PFSK-1 (cell line): ENCODE data around the gene ARPP19.

Experiments used
- FOXP2 ChIP-seq: optimal IDR thresholded peaks from 2 replicates; pipeline ENCODE3; 2011; ENCODE audit warnings: borderline replicate concordance, control low read depth, inconsistent platforms; ENCODE audit not compliant: insufficient read depth; ENCODE audit errors: extremely low read length, extremely low read depth
- POLR2AphosphoS5 ChIP-seq: IDR thresholded peaks from 2 replicates; pipeline ENCODE4 v1.6.1; 2012; ENCODE audit warnings: low read depth, mild to moderate bottlenecking, control low read depth, low read length, moderate library complexity
- SIN3A ChIP-seq: IDR thresholded peaks from 2 replicates; pipeline ENCODE4 v1.6.1; 2012; ENCODE audit warnings: mild to moderate bottlenecking, low read length, moderate library complexity, borderline replicate concordance; ENCODE audit not compliant: insufficient read depth
- TAF1 ChIP-seq: IDR thresholded peaks from 2 replicates; pipeline ENCODE4 v1.6.1; 2012; ENCODE audit warnings: low read length, control low read depth, borderline replicate concordance; ENCODE audit not compliant: insufficient read depth
- TF ChIP-seq, protein P1 (sequence below), 2 experiments: IDR thresholded peaks; 2 replicates each; pipeline versions ENCODE4 v1.6.1 to v1.8.0; 2011 to 2012; ENCODE audit warnings: low read depth in 2 of 2, low read length in 2 of 2, control low read depth in 1 of 2, inconsistent platforms in 1 of 2, mild to moderate bottlenecking in 1 of 2, moderate library complexity in 1 of 2; ENCODE audit not compliant: insufficient read depth in 1 of 2

Gene ARPP19

DNA sequence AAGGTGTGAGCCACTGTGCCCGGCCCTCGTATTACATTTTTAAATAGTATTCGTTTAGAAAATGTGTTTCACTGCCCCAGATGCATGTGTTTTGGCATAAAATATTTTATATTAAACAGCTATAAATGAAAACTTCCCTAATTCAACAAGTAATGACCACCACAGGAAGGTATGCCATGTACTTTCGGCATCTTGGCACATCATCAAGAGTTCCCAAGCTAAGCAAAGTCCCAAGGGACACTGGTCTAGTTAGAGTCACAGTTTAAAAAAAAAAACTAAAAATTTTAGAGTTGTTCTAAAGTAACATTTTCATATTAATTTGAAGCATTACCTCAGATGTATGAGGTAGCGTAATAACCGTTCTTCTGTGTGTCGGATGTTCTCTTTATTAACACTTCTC is 15.6 kb upstream of the ARPP19 start:
- TF ChIP-seq SIN3A (no peak), POLR2AphosphoS5 (no peak), TAF1 (no peak), FOXP2 (no peak)
- TF ChIP-seq, protein P1, sequence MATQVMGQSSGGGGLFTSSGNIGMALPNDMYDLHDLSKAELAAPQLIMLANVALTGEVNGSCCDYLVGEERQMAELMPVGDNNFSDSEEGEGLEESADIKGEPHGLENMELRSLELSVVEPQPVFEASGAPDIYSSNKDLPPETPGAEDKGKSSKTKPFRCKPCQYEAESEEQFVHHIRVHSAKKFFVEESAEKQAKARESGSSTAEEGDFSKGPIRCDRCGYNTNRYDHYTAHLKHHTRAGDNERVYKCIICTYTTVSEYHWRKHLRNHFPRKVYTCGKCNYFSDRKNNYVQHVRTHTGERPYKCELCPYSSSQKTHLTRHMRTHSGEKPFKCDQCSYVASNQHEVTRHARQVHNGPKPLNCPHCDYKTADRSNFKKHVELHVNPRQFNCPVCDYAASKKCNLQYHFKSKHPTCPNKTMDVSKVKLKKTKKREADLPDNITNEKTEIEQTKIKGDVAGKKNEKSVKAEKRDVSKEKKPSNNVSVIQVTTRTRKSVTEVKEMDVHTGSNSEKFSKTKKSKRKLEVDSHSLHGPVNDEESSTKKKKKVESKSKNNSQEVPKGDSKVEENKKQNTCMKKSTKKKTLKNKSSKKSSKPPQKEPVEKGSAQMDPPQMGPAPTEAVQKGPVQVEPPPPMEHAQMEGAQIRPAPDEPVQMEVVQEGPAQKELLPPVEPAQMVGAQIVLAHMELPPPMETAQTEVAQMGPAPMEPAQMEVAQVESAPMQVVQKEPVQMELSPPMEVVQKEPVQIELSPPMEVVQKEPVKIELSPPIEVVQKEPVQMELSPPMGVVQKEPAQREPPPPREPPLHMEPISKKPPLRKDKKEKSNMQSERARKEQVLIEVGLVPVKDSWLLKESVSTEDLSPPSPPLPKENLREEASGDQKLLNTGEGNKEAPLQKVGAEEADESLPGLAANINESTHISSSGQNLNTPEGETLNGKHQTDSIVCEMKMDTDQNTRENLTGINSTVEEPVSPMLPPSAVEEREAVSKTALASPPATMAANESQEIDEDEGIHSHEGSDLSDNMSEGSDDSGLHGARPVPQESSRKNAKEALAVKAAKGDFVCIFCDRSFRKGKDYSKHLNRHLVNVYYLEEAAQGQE (IDR thresholded peaks at IDR 0.05; ENCODE audit: insufficient read depth in 1 of 2, low read depth in 2 of 2, low read length in 2 of 2), result no peak

DNA sequence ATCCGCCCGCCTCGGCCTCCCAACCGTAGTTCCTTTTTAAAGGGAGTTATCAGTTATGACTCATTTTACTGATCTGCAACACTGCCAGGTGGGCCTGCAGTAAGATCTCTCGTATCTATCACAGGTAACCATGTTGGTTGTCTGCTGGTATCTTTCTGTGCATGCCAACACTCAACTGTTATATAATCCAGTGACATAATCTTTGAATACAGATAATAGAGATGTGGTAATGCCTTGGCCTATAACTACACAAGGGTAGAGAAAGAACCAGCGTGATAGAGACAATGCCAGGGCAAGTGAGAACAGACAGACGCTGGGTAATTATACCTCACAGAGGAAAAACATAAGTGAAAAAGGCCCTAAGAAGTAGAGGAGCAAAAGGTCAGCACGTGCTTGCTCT is 11.0 kb upstream of the ARPP19 start:
- TF ChIP-seq, protein P1 (IDR thresholded peaks at IDR 0.05; ENCODE audit: insufficient read depth in 1 of 2, low read depth in 2 of 2, low read length in 2 of 2), result no peak
- TF ChIP-seq TAF1, result no peak

DNA sequence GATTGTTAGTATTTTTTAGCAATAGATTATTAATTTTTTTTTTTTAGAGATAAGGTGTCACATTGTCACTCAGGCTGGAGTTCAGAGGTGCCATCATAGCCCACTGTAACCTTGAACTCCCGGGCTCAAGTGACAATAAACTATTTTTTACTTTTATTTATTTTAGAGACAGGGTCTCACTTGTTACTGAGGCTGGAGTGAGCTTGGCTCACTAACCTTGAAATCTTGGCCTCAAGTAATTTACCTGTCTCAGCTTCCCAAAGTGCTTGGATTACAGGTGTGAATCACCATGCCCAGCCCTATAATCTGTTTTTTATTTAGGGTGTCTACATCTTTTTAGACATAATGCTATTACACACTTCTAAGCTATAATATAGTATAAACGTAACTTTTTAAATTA is 7.9 kb upstream of the ARPP19 start:
- TF ChIP-seq FOXP2, result no peak
- no peak for TF ChIP-seq TAF1
- TF ChIP-seq SIN3A, result no peak
- TF ChIP-seq, protein P1 (IDR thresholded peaks at IDR 0.05; ENCODE audit: insufficient read depth in 1 of 2, low read depth in 2 of 2, low read length in 2 of 2), result no peak
- TF ChIP-seq POLR2AphosphoS5, result no peak

DNA sequence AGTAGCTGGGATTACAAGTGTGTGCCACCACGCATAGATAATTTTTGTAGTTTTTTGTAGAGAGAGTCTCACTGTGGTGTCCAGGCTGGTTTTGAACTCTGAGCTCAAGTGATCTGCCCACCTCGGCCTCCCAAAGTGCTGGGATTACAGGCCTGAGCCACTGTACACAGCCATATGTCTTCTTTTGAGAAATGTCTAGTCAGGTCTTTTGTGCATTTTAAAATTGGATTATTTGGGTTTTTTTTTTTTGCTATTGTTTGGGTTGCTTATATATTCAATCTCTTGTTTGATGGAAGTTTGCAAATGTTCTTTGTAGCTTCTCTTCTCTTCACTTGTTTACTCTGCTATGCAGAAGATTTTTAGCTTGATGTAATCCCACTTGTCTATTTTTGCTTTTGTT is 6.2 kb upstream of the ARPP19 start:
- TF ChIP-seq SIN3A, result no peak
- no peak for TF ChIP-seq POLR2AphosphoS5
- no peak for TF ChIP-seq FOXP2
- no peak for TF ChIP-seq TAF1
- TF ChIP-seq, protein P1 (IDR thresholded peaks at IDR 0.05; ENCODE audit: insufficient read depth in 1 of 2, low read depth in 2 of 2, low read length in 2 of 2), result no peak

DNA sequence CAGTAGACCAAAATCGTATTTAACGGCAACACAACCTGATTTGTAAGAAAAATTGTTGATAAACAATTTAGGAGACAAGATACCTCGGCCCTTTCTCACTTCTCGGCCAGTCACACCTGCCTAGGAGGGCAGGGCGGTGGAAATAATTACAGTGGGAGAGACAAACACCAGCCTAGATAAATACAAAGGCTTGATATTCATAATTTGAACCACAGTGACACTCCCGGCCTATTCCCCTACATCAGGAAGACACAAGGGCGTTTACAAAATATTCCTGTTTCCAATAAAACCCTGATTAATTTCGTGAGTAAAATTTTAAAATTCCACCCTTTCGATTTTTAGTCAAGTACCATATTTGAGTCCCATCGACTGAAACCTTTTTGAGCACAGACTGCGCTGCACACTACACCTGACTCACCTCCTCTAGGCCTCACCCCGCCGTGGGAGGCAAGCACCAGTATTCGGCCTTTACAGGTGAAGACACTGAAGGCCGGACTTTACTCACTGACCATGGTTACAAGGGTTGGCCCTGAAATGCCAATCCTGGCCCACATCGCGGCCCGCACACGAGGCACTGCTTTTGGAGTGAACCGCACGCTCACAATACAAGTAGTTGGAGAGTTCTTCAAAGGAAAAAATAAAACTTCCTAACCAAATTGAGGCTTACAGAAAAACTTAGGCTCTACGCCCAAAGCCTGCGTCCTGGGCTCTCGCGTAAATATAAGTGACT is 794 bp downstream of the ARPP19 start:
- TF ChIP-seq TAF1 (no peak), POLR2AphosphoS5 (no peak), FOXP2 (no peak), SIN3A (no peak)
- TF ChIP-seq, protein P1 (IDR thresholded peaks at IDR 0.05; ENCODE audit: insufficient read depth in 1 of 2, low read depth in 2 of 2, low read length in 2 of 2), result no peak
